Activated naive CD8-positive, alpha-beta T cell treated with anti-CD3 and anti-CD28 coated beads for 36 hours (primary cell): ENCODE results near the gene RHBDD2. TPM values are rescaled to one million over a fixed set of nuclear protein-coding genes. Genes with fewer than 3 reads are reported as not detected.
"Not testable (repeated sequence)": the region's sequence is repeated elsewhere in the genome, so short reads cannot be mapped to it uniquely, and the experiment has no call there.

Experiments
- DNase-seq: peaks from one replicate; pipeline ENCODE4 v3.0.0; 2021
- H3K27ac Mint-ChIP-seq: one replicate; pipeline ENCODE4 v1.8.0; 2022; ENCODE audit warnings: mild to moderate bottlenecking, moderate library complexity, mixed read lengths
- H3K27me3 Mint-ChIP-seq: one replicate; pipeline ENCODE4 v1.8.0; 2022; ENCODE audit warnings: mild to moderate bottlenecking, mixed read lengths
- H3K36me3 Mint-ChIP-seq: one replicate; pipeline ENCODE4 v1.8.0; 2021; ENCODE audit warnings: mild to moderate bottlenecking, mixed read lengths
- H3K4me1 Mint-ChIP-seq: one replicate; pipeline ENCODE4 v1.8.0; 2021; ENCODE audit warnings: mixed read lengths
- H3K4me3 Mint-ChIP-seq: one replicate; pipeline ENCODE4 v1.8.0; 2022; ENCODE audit warnings: mild to moderate bottlenecking, moderate library complexity, mixed read lengths
- H3K9me3 Mint-ChIP-seq: one replicate; pipeline ENCODE4 v1.8.0; 2022; ENCODE audit warnings: mixed read lengths
- total RNA-seq, 2 experiments: library from RNA; stranded (reverse); gene quantifications; one replicate each; pipeline ENCODE4 v1.2.3, GENCODE V29; 2021

RHBDD2 gene
- total RNA-seq, 2 experiments from 2014 or later = 28.0 to 29.6 TPM

DNA sequence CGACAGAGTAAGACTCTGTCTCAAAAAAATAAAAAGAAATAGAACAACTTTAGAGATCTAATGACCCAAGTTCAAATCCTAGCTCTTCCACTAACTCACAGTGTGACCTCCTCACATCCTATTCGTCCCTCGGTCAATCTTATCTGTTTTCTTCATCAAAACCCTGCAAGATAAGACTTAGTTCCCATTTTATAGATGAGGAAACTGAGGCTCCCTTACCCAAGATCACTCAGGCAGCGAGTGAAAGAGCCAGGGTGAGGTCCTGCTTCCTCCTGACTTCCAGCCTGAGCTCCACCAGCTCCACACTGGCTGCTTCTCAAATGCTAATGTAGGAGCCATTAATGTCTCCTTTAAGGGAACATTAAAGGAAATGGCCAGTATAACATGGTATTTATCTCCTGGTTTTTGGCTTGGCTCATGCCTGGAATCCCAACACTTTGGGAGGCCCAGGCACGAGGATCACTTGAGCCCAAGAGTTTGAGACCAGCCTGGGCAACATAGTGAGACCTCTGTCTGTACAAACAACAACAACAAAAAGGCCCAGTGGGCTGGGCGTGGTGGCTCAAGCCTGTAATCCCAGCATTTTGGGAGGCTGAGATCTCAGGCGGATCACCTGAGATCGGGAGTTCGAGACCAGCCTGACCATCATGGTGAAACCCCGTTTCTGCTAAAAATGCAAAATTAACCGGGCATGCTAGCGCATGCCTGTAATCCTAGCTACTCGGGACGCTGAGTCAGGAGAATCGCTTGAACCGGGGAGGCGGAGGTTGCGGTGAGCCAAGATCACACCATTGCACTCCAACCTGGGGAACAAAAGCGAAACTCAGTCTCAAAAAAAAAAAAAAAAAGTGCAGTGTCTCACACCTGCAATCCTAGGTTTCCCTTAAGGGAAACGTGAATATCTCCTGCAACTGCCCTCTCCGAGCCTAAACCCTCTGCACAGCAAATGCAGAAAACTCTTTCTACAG is 3.4 kb upstream of the RHBDD2 start:
- no peak overlapping the region for H3K4me3 Mint-ChIP-seq
- peaks cover 5% of the 10 kb centered on the region for H3K9me3 Mint-ChIP-seq
- H3K27ac Mint-ChIP-seq = no peak overlapping the region
- no peak for DNase-seq
- H3K4me1 Mint-ChIP-seq = peaks cover 19% of the 10 kb centered on the region
- H3K27me3 Mint-ChIP-seq = no peaks in the 10 kb centered on the region
- peaks cover 5% of the 10 kb centered on the region for H3K36me3 Mint-ChIP-seq

DNA sequence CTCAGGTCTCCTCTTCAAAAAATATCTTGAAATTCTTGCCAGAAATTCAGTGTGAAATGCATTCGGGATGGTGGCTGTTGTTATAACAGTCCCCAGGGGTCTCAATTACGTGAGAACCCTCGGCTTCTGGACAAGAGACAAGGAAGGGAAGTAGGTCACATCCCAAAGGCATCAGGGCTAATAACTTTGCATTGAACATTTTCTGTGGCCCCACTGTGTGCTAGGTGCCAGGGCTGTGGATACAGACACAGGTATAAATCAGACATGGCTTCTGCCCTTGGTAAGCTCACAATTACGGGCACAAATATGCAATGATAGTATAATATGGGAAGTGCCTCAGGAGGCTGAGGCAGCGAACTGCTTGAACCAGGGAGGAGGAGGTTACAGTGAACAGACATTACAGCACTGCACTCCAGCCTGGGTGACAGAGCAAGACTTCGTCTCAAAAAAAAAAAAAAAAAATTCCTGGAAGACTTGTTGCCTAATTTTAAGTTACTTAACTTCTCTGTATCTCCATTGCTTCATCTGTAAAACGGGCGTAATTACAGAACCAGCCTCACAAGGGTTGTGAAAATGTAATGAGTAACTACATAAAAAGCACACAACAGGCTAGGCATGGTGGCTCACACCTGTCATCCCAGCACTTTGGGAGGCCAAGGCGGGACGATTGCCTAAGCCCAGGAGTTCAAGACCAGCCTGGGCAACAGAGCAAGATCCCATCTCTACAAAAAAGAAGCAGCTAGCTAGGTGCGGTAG is 2.5 kb upstream of the RHBDD2 start:
- Mint-ChIP-seq H3K27ac (no peak overlapping the region), H3K36me3 (peaks cover 7% of the 10 kb centered on the region), H3K4me3 (no peak overlapping the region), H3K27me3 (no peaks in the 10 kb centered on the region), H3K4me1 (peaks cover 22% of the 10 kb centered on the region), H3K9me3 (peaks cover 5% of the 10 kb centered on the region)
- DNase-seq = no peak

DNA sequence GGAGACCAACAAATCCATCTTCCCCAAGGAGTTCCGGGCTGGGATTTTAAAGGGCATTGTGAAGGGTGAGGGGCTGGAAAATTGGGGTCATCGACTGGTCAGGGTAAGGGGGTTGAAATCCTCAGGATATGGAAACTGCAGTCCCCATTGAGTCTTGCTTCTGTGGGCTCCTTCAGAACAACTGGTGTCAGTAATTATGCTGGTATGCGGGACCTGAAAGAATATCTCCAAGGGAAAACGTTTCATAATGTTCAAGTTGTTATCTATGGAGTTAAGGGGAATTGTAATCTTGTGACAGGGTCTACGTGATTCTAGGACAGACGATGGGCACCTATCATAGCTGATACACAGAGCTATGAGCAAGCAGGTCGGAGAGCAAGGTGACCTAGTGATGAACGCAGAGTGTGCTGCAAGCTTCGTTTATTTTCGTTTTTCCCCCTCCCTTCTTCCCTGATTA is 494 bp upstream of the RHBDD2 start:
- Mint-ChIP-seq H3K4me1 (peaks cover 24% of the 10 kb centered on the region), H3K9me3 (peaks cover 5% of the 10 kb centered on the region), H3K27ac (peak overlapping the region; percentile 88), H3K36me3 (peaks cover 16% of the 10 kb centered on the region), H3K27me3 (no peaks in the 10 kb centered on the region), H3K4me3 (peak overlapping the region; percentile 90)
- DNase-seq = no peak

DNA sequence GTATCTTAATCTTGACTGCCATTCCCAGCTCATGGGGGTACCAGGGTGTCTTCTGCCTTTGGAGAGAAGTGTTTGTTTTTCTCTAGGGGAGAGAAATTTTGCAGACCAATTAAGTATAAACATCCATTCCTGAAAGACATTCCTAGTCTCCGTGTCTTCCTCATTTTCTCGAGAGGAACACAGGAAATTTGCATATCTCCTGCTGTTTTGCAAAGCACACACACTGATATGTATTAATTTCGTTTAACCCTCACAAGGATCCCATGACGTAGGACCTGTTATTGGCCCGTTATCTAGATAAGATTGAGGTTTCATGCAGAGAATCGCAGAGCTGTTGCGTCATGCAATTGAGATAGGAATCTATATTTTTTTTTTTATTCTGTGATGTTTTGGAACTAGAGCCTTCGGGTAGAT is 944 bp downstream of the RHBDD2 start:
- Mint-ChIP-seq H3K27me3 (no peaks in the 10 kb centered on the region), H3K4me1 (peaks cover 24% of the 10 kb centered on the region), H3K36me3 (peaks cover 18% of the 10 kb centered on the region), H3K27ac (peak overlapping the region; percentile 88), H3K9me3 (peaks cover 5% of the 10 kb centered on the region), H3K4me3 (peak overlapping the region; percentile 90)
- DNase-seq = no peak

DNA sequence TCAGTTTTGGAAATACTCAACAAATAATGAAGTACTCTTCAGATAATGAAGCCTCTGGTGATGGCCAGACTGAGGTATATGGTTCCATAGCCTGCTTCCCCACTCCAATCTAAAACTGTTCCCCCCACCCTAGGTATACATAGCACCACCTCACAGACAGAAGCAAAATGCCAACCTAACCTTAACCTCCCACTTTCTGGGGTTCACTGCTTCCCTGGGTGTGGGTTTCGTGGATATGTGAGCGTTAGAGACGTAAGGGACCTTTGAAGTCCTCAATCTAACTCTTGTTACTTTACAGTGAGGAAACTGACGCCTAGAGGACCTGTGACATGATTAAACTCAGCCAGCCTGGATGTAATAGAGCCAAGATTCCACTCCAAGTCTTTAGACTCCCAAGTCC is 1.4 kb downstream of the RHBDD2 start:
- H3K36me3 Mint-ChIP-seq = peaks cover 18% of the 10 kb centered on the region
- H3K4me3 Mint-ChIP-seq = peak overlapping the region; percentile 90
- no peak for DNase-seq
- peaks cover 5% of the 10 kb centered on the region for H3K9me3 Mint-ChIP-seq
- H3K4me1 Mint-ChIP-seq = peaks cover 24% of the 10 kb centered on the region
- no peaks in the 10 kb centered on the region for H3K27me3 Mint-ChIP-seq
- peak overlapping the region; percentile 88 for H3K27ac Mint-ChIP-seq

DNA sequence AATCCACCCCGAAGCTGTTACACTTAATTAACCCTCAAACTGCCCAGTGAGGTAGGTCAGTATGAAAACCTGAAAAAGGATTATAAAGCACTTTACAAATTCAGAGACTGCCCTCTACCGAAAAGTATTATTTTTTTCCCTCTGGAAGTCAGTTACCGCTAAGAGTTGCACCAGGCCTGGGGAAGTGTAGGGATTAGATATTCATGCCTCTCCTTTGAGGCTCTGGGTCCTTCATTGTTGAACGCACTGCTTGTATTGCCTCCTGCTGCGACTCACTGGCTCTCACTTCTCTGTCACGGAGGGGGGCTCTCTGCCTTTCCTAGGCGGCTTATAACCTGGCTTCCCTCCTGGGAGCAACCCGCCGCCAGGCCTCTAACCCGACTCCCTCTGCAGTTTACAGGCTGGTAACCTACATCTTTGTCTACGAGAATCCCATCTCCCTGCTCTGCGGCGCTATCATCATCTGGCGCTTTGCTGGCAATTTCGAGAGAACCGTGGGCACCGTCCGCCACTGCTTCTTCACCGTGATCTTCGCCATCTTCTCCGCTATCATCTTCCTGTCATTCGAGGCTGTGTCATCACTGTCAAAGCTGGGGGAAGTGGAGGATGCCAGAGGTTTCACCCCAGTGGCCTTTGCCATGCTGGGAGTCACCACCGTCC is 2.7 kb downstream of the RHBDD2 start:
- Mint-ChIP-seq H3K4me1 (peaks cover 24% of the 10 kb centered on the region), H3K4me3 (no peak overlapping the region), H3K36me3 (peaks cover 18% of the 10 kb centered on the region), H3K9me3 (peaks cover 5% of the 10 kb centered on the region), H3K27me3 (no peaks in the 10 kb centered on the region), H3K27ac (no peak overlapping the region)
- DNase-seq = no peak

DNA sequence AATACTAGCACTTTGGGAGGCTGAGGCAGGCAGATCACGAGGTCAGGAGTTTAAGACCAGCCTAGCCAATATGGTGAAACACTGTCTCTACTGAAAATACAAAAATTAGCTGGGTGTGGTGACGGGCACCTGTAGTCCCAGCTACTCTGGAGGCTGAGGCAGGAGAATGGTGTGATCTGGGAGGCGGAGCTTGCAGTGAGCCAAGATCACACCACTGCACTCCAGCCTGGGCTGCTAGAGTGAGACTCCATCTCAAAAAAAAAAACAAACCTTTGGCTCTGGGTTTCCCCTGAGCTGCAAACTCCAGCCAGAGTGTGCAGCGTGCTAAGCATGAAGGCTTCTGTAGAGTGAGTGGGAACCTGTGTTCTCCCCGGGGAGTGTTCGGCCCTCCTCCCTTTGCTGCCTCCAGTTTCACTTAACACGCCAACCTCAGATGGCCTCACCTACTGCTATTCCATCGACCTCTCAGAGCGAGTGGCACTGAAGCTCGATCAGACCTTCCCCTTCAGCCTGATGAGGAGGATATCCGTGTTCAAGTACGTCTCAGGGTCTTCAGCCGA is 4.5 kb downstream of the RHBDD2 start:
- H3K27me3 Mint-ChIP-seq, H3K27ac Mint-ChIP-seq, H3K4me3 Mint-ChIP-seq, DNase-seq, H3K9me3 Mint-ChIP-seq: not testable (repeated sequence)
- peaks cover 19% of the 10 kb centered on the region for H3K4me1 Mint-ChIP-seq
- H3K36me3 Mint-ChIP-seq = peaks cover 27% of the 10 kb centered on the region

DNA sequence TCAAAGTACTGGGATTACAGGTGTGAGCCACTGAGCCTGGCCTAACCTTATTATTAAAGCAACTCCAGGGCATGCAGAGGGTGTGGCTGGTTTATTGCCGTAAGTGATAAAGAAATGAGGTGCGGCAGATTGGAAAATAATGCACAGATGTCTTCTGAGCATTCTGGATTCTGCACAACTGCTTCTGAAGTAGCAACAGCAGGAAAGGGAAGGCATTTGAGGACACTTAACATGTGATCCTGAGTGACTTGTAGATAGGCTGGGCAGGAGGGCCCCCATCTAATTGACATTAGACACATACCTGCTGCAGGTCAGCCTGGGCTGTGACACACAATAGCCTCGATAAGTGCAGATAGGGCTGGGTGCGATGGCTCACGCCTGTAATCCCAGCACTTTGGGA is 5.6 kb downstream of the RHBDD2 start:
- peaks cover 17% of the 10 kb centered on the region for H3K4me1 Mint-ChIP-seq
- H3K27ac Mint-ChIP-seq = no peak overlapping the region
- no peak for DNase-seq
- H3K4me3 Mint-ChIP-seq = no peak overlapping the region
- peaks cover 26% of the 10 kb centered on the region for H3K36me3 Mint-ChIP-seq
- H3K27me3 Mint-ChIP-seq = no peaks in the 10 kb centered on the region
- H3K9me3 Mint-ChIP-seq = no peaks in the 10 kb centered on the region

DNA sequence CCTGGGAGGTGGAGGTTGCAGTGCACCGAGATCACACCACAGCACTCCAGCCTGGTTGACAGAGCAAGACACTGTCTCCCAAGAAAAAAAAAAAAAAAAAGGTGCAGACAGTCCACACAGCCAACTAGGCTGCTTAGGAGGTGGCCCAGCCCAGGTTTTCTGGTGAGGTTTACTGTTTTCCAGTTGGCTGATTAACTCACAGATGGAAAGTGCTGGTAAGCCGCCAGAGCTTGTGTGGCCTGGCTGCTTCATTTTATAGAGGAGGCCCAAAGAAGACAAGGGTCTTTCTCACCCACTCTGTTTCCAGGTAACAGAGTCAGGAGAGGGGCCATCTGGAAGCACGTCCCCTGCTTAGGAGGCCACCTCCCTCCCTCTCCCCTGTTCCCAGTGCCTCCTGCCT is 6.2 kb downstream of the RHBDD2 start:
- H3K4me3 Mint-ChIP-seq = no peak overlapping the region
- H3K27me3 Mint-ChIP-seq = no peaks in the 10 kb centered on the region
- no peaks in the 10 kb centered on the region for H3K9me3 Mint-ChIP-seq
- H3K36me3 Mint-ChIP-seq = peaks cover 25% of the 10 kb centered on the region
- H3K4me1 Mint-ChIP-seq = peaks cover 23% of the 10 kb centered on the region
- DNase-seq = no peak
- no peak overlapping the region for H3K27ac Mint-ChIP-seq

DNA sequence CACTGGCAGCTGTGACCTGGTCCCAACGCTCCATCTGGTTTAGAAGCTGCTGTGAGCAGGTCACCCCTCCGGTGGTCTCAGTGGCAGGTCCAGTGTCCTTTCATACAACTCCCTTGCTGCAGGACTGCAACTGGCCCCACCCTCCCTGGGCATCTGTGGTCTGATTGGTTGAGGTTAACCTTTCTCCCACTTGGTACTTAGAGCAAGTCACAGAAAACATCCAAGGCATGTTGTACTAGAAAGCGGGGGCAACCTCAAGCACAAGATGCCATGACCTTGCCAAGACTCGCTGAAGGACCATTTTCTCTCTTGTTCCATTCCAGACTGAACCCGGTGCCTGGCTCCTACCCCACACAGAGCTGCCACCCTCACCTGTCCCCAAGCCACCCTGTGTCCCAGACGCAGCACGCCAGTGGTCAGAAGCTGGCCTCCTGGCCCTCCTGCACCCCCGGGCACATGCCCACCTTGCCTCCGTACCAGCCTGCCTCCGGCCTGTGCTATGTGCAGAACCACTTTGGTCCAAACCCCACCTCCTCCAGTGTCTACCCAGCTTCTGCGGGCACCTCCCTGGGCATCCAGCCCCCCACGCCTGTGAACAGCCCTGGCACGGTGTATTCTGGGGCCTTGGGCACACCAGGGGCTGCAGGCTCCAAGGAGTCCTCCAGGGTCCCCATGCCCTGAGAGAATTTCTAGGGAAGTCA is 9.0 kb downstream of the RHBDD2 start:
- no peaks in the 10 kb centered on the region for H3K9me3 Mint-ChIP-seq
- peaks cover 11% of the 10 kb centered on the region for H3K4me1 Mint-ChIP-seq
- H3K4me3 Mint-ChIP-seq = no peak overlapping the region
- no peaks in the 10 kb centered on the region for H3K27me3 Mint-ChIP-seq
- H3K27ac Mint-ChIP-seq = no peak overlapping the region
- DNase-seq = no peak
- peaks cover 13% of the 10 kb centered on the region for H3K36me3 Mint-ChIP-seq

DNA sequence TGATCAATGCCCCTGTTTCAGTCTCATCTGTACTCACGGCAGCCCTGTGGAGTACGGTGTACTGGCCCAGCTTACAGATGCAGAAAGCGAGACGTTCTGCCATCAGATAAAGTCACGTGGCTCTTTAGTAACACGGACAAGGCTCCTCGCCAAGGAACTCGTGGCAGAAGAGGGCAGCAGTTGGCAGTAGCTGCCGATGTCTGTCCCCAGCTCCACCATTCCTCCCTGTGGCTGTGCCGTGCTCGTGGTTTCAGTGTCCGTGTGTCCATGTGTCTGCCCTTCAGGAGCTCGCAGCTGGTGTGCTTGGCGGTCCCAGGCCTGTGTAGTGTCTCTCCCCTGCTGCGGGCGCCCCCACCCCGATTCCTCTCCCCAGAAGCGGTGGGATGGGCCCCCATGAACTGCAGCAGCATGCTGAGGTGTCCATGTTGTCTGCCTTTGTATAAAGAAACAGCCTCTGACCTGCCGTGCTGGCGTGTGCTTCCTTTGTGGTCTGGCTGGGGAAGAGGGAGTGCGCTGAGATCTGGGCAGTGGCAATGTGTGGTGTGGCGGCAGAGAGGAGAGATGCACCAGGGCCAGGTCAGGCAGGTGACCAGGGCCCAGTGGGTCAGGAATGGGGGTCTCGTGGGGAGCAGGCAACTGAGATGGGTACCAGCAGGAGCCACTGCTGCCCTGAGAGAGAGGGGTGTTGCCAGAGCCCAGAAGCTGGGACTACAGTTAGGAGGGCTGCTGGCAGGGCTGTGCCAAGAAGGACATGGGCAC is 9.8 kb downstream of the RHBDD2 start:
- H3K27me3 Mint-ChIP-seq = no peaks in the 10 kb centered on the region
- H3K9me3 Mint-ChIP-seq = no peaks in the 10 kb centered on the region
- peaks cover 12% of the 10 kb centered on the region for H3K36me3 Mint-ChIP-seq
- H3K4me1 Mint-ChIP-seq = peaks cover 9% of the 10 kb centered on the region
- DNase-seq = no peak
- H3K4me3 Mint-ChIP-seq = no peak overlapping the region
- peak overlapping the region; percentile 14 for H3K27ac Mint-ChIP-seq

DNA sequence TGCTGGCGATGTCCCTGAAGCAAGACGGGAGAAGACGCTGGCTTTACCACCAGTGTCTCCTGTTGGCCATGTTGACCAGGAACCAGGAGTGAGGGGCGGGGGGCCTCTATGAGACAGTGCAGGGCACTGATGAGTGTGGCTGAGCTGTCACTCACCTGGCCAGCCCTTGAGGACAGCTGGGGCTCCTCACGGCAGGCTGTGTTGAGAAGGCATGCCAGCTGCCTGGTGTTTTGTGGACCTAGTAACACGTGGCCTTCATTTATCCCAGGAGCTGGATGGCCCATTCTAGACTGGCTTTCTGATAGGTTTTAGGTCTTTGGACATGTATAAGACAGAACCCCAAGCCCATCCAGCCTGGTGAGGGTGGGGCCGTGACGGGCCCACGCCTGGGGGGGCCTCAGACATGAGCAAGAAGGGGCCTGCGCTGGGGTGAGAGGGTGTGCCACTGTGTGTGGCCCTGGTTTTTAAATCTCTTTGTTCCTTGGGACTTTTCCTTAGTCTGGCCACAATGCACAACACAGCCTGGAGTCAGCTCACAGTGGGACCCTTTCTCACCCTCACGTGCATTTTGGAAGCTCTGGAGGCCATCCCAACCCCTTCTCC is 10.5 kb downstream of the RHBDD2 start:
- Mint-ChIP-seq H3K36me3 (peaks cover 12% of the 10 kb centered on the region), H3K9me3 (no peaks in the 10 kb centered on the region), H3K27me3 (no peaks in the 10 kb centered on the region)

DNA sequence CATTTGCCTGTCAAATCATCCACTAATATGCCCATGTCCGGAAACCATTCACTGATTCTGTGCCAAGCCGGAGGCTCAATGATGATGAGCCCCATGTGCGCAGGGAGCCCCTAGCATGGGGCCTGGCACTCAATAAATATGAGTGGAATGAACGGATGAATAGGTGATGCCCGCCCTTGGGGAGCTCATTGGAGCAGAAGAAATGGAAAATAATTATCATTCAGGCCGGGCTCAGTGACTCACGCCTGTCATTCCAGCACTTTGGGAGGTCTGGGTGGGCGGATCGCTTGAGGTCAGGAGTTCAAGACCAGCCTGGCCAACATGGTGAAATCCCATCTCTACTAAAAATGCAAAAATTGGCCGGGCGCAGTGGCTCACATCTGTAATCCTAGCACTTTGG is 11.0 kb downstream of the RHBDD2 start:
- peaks cover 12% of the 10 kb centered on the region for H3K36me3 Mint-ChIP-seq
- no peak for DNase-seq
- H3K4me1 Mint-ChIP-seq = peaks cover 9% of the 10 kb centered on the region
- H3K27me3 Mint-ChIP-seq = no peaks in the 10 kb centered on the region
- no peaks in the 10 kb centered on the region for H3K9me3 Mint-ChIP-seq
- peak overlapping the region; percentile 56 for H3K27ac Mint-ChIP-seq
- no peak overlapping the region for H3K4me3 Mint-ChIP-seq

More for the DNA sequence above, 10.5 kb downstream of the RHBDD2 start:
- Mint-ChIP-seq H3K4me1 (peaks cover 9% of the 10 kb centered on the region), H3K4me3 (no peak overlapping the region), H3K27ac (peak overlapping the region; percentile 56)
- DNase-seq = no peak
